Adipose tissue (tissue), 3 donors: Measurements from ENCODE around the gene ANTXR1. TPM values are rescaled to one million over a fixed set of nuclear protein-coding genes. Genes with fewer than 3 reads are reported as not detected.

Experiments
- H3K27ac ChIP-seq: one replicate; pipeline ENCODE4 v1.5.1; 2013; ENCODE audit warnings: low read depth, low read length
- WGBS, 3 donors: extraction: QIAGEN DNeasy Blood & Tissue Kit; methylation state at CpG; one replicate each; pipeline ENCODE4 v1.1.7; 2013; 5-methylcytosine and 5-hydroxymethylcytosine counted together
- polyA plus RNA-seq, 3 donors: library from polyadenylated mRNA; stranded (reverse); fragments of 200-250 nt; gene quantifications; one replicate each; pipeline ENCODE4 v1.2.3, GENCODE V29; 2013
- donor health status: healthy with polysubstance abuse.
- donor health status: Bipolar disorder and iron deficiency.
- donor health status: healthy.

ANTXR1 gene
- polyA plus RNA-seq, 3 donors, result 1.7 to 41.6 (median 9.6) TPM

DNA sequence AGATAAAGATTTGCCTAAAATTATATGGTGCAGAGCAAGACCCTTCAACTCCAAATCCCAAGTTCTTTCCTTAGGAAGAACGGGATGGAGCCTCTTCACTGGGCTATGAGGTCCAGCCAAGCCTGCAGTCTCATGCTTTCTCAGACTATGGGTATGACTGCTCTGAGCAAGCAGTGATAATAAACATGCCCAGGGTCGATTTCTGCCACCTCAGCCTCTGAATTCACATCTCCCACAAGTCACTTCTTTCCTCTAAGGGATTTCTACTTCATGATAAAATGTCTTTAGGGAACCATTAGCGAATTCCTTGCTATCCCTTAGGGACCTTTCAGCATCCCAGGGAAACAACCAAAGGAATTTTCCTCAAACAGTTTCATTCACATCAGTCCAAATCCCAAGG, 279.3 kb downstream of the ANTXR1 start:
- no peak overlapping the region for H3K27ac ChIP-seq
- WGBS, 3 donors, result 75% methylated on average over 3 of the region's 3 CpGs

DNA sequence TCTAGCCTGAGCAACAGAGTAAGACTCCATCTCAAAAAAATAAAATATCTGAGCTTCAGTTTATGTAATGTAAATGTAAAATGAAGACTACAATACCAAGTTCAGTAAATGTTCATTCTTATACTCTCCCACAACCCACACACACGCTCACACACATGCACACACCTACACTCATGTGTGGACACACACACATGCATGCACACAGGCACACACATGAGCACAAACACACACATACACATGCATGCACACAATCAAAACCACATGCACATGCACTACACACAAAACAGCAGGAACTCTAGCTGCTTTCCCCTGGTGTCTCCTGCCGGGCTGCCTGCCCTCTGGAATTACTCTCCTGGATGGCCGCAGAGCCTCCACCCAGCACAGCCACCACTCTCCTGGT, 283.4 kb downstream of the ANTXR1 start:
- H3K27ac ChIP-seq, result no peak overlapping the region
- 86 to 95% (median 95%) methylated on average over 3 of the region's 3 CpGs for WGBS, 3 donors

DNA sequence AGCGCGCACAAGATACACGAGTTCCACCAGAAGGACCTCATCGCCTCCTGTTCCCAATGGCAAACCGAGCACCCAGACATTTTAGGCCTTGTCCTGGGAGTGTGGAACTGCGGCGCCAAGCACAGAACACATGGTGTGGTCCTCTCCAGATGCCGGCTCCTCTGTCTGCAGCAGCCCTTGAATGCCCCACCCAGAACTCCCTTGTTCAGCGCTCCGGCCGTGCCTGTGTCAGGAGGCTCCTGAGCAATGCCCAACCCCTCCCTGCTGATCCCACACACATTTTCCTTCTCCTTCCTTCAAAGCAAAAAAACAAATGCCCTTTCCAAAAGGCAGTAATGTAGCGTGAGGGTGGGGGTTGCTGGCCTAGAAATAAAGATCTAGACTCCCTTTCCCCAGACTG, 284.2 kb downstream of the ANTXR1 start:
- WGBS, 3 donors, result 82 to 90% (median 90%) methylated on average over 10 to 12 of the region's 12 CpGs
- H3K27ac ChIP-seq, result no peak overlapping the region

DNA sequence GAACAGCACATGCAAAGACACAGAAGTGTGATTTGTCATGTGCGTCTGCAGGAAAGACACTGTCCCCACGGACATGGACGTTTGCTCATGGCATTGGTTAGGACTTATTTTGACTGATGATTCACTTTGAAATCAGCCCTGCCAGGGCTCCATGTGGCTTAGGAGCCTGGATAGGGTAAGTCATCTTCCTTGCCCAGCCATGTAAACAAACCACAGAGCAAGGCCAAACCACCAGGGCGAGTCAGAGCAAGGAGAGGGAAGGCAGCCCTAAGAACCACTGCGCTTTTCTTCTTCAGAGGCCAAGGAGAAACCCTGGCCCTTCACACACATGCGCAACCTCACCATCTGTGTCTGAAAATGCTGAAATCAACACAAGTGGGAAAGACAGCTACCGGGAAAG, 285.3 kb downstream of the ANTXR1 start:
- 68 to 82% (median 74%) methylated on average over 7 of the region's 7 CpGs for WGBS, 3 donors
- H3K27ac ChIP-seq, result no peak overlapping the region

DNA sequence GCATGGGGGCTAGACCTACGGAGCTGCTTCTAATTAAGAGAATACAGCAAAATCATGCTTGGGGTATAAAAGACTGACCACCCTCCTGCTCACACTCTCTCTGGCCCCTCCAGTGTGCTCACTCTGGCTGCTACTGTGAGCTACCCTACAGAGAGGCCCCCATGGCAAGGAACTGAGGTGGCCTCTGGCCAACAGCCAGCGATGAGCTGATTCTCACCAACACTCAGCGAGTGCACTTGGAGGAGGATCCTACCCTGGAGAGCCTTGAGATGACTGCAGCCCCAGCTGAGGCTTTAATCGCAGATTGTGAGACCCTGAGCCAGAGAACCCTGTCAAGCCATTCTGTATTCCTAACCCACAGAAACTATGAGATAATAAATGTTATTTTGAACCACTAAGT, 285.9 kb downstream of the ANTXR1 start:
- no peak overlapping the region for H3K27ac ChIP-seq
- WGBS, 3 donors, result 68 to 76% (median 70%) methylated on average over 4 of the region's 4 CpGs

Other genes starting within 250 kb of the ANTXR1 start
- gene BMP10, start 141.8 kb upstream of the ANTXR1 start, polyA plus RNA-seq, result under 1 TPM in 1 of 3 donors, not detected in 2; 0.45 TPM
- gene GKN2, start 60.3 kb upstream of the ANTXR1 start, polyA plus RNA-seq, result 100 to 1,000 TPM in 1 of 3 donors, 10 to 100 TPM in 1, under 1 TPM in 1; 0.41 to 318 (median 29.8) TPM
- gene GKN1, start 38.5 kb upstream of the ANTXR1 start, polyA plus RNA-seq, result 1,000 to 10,000 TPM in 1 of 3 donors, 100 to 1,000 TPM in 1, 1 to 10 TPM in 1; 4.8 to 2,134 (median 105) TPM